Measurements from ENCODE around the gene CYP27C1. TPM values are rescaled to one million over a fixed set of nuclear protein-coding genes. Genes with fewer than 3 reads are reported as not detected.

Gene CYP27C1
- total and polyA plus RNA-seq, 2 of the 13 experiments (the other 11 are each of a cell fraction or from before 2014, with no cell fraction given) = not detected

- TF ChIP-seq ZBTB4 (CRISPR knock-in tag; IDR thresholded peaks at IDR 0.05; ENCODE audit: borderline replicate concordance) (no peak), ZNF704 (CRISPR knock-in tag; IDR thresholded peaks at IDR 0.05; ENCODE audit: borderline replicate concordance) (no peak), NFE2 (CRISPR knock-in tag; IDR thresholded peaks at IDR 0.05) (no peak), SYNCRIP (IDR thresholded peaks at IDR 0.05; ENCODE audit: insufficient read depth, low read depth, low read length) (no peak), ARID4A (CRISPR knock-in tag; IDR thresholded peaks at IDR 0.05; ENCODE audit: borderline replicate concordance) (no peak), ZNF83 (CRISPR knock-in tag; IDR thresholded peaks at IDR 0.05; ENCODE audit: borderline replicate concordance) (no peak), ASH2L (IDR thresholded peaks at IDR 0.05; ENCODE audit: insufficient read length, low read depth, low read length) (no peak), HES4 (CRISPR knock-in tag; IDR thresholded peaks at IDR 0.05; ENCODE audit: borderline replicate concordance) (no peak), ZNF232 (CRISPR knock-in tag; IDR thresholded peaks at IDR 0.05; ENCODE audit: borderline replicate concordance) (no peak), NR2C2 (CRISPR knock-in tag; IDR thresholded peaks at IDR 0.05; ENCODE audit: borderline replicate concordance) (no peak), ZNF251 (CRISPR knock-in tag; IDR thresholded peaks at IDR 0.05) (no peak)
Observed at GRCh38 chr2:127261804-127262406, 41.8 kb upstream of the CYP27C1 start (continued).

Measured in HepG2 (cell line).